ENCODE measurements around the gene PTGIS. TPM values are rescaled to one million over a fixed set of nuclear protein-coding genes. Genes with fewer than 3 reads are reported as not detected.
"Not testable (repeated sequence)": the region's sequence is repeated elsewhere in the genome, so short reads cannot be mapped to it uniquely, and the experiment has no call there.

The PTGIS gene
- not detected for polyA plus RNA-seq (2012; ENCODE audit: insufficient read depth, insufficient read length, low read depth)

GRCh38 chr20:49567421-49568277 is at the start of gene PTGIS:
TSS of gene PTGIS (minus strand) at chr20:49568137. CDS start at chr20:49568116, 21 bp downstream.
- peak; percentile 52 for DNase-seq
- no peaks in the 10 kb centered on the region for H3K9me3 ChIP-seq
- H3K27me3 ChIP-seq, result peaks cover 23% of the 10 kb centered on the region
- H3K4me3 ChIP-seq (ENCODE audit: low read depth, low read length), result peak within 1 kb of the TSS; percentile 39
- TF ChIP-seq CTCF (IDR thresholded peaks at IDR 0.05; ENCODE audit: low read depth, low read length), result no peak
- no peaks in the 10 kb centered on the region for H3K36me3 ChIP-seq
- H3K4me1 ChIP-seq, result no peaks in the 10 kb centered on the region

- H3K27me3 ChIP-seq; DNase-seq; H3K36me3 ChIP-seq; H3K4me1 ChIP-seq; H3K9me3 ChIP-seq; H3K4me3 ChIP-seq (ENCODE audit: low read depth, low read length): not testable (repeated sequence)
These were observed 49.5 kb upstream of the PTGIS start for GRCh38 chr20:49617394-49617793.

GRCh38 chr20:49616154-49617007 is 48.4 kb upstream of the PTGIS start:
- Histone ChIP-seq H3K27me3 (no peaks in the 10 kb centered on the region), H3K4me1 (no peaks in the 10 kb centered on the region), H3K36me3 (no peaks in the 10 kb centered on the region), H3K9me3 (no peaks in the 10 kb centered on the region), H3K4me3 (ENCODE audit: low read depth, low read length) (no peak overlapping the region)
- TF ChIP-seq CTCF (IDR thresholded peaks at IDR 0.05; ENCODE audit: low read depth, low read length), result no peak
- DNase-seq, result no peak

- Histone ChIP-seq H3K27me3 (no peaks in the 10 kb centered on the region), H3K4me1 (no peaks in the 10 kb centered on the region), H3K4me3 (ENCODE audit: low read depth, low read length) (no peak overlapping the region), H3K9me3 (no peaks in the 10 kb centered on the region), H3K36me3 (no peaks in the 10 kb centered on the region)
- peak; percentile 43 for DNase-seq
- no peak for TF ChIP-seq CTCF (IDR thresholded peaks at IDR 0.05; ENCODE audit: low read depth, low read length)
These were observed 47.6 kb upstream of the PTGIS start for GRCh38 chr20:49615401-49616153.

- H3K4me3 ChIP-seq (ENCODE audit: low read depth, low read length); H3K27me3 ChIP-seq; DNase-seq; H3K4me1 ChIP-seq; H3K9me3 ChIP-seq; H3K36me3 ChIP-seq: not testable (repeated sequence)
These were observed 47.1 kb upstream of the PTGIS start for GRCh38 chr20:49615051-49615400.

- Histone ChIP-seq H3K9me3 (no peaks in the 10 kb centered on the region), H3K4me1 (no peaks in the 10 kb centered on the region), H3K36me3 (no peaks in the 10 kb centered on the region), H3K27me3 (no peaks in the 10 kb centered on the region), H3K4me3 (ENCODE audit: low read depth, low read length) (no peak overlapping the region)
- TF ChIP-seq CTCF (IDR thresholded peaks at IDR 0.05; ENCODE audit: low read depth, low read length), result no peak
- DNase-seq, result no peak
These were observed 46.6 kb upstream of the PTGIS start for GRCh38 chr20:49614338-49615050.

Measured in BE2C (cell line).